ENCODE measurements around the gene ASPA. TPM values are rescaled to one million over a fixed set of nuclear protein-coding genes. Genes with fewer than 3 reads are reported as not detected.

Gene ASPA
- total RNA-seq, 1 experiment from 2014 or later, result not detected

DNA sequence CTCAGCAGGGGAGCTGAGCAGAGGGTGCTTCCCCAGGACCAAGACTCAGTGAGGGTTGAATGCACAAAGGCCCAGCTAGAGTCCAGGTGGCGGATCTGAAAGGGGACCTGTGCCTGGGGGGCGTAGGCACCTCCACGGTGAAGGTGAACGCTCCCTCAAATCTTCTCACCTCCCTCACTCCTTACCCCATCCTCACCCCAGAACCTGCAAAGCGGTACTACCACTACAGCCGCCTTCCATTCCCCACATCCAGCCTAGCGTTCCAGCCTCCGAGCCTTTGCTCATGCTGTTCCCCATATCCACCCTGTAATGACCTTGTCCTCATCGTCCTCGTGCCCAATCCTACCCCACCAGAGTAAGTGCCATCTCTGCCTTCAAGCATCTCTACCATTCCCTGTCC, 51.2 kb downstream of the ASPA start:
- ChIA-PET CTCF (no interaction called here), POLR2A (ENCODE audit: low non-redundant PET) (no interaction called here)
- Histone ChIP-seq H3K27ac (ENCODE audit: low read depth, low read length, poor library complexity, severe bottlenecking) (no peak overlapping the region), H3K9me3 (ENCODE audit: low read depth, low read length, poor library complexity, severe bottlenecking) (no peaks in the 10 kb centered on the region), H3K36me3 (ENCODE audit: insufficient read depth, low read length, poor library complexity, severe bottlenecking) (no peaks in the 10 kb centered on the region), H3K27me3 (replicated peaks; ENCODE audit: insufficient read depth, low read depth, low read length, poor library complexity) (no peaks in the 10 kb centered on the region), H3K4me3 (ENCODE audit: low read depth, low read length, poor library complexity, severe bottlenecking) (no peak overlapping the region), H3K4me1 (ENCODE audit: insufficient read depth, low read length, poor library complexity, severe bottlenecking) (no peaks in the 10 kb centered on the region)
- BruUV-seq (replicated peaks), result no TSS peak
- intact Hi-C loops (cut with micrococcal nuclease; ENCODE audit: unreplicated experiment), result no loop called here
- DNase-seq (ENCODE audit: low spot score), result no peak
- no peak for TF ChIP-seq EZH2 (IDR thresholded peaks at IDR 0.05; ENCODE audit: borderline replicate concordance, low read depth, low read length, poor library complexity, severe bottlenecking)
- TF ChIP-seq, protein P1, sequence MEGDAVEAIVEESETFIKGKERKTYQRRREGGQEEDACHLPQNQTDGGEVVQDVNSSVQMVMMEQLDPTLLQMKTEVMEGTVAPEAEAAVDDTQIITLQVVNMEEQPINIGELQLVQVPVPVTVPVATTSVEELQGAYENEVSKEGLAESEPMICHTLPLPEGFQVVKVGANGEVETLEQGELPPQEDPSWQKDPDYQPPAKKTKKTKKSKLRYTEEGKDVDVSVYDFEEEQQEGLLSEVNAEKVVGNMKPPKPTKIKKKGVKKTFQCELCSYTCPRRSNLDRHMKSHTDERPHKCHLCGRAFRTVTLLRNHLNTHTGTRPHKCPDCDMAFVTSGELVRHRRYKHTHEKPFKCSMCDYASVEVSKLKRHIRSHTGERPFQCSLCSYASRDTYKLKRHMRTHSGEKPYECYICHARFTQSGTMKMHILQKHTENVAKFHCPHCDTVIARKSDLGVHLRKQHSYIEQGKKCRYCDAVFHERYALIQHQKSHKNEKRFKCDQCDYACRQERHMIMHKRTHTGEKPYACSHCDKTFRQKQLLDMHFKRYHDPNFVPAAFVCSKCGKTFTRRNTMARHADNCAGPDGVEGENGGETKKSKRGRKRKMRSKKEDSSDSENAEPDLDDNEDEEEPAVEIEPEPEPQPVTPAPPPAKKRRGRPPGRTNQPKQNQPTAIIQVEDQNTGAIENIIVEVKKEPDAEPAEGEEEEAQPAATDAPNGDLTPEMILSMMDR (conservative IDR thresholded peaks at IDR 0.05; ENCODE audit: low read depth, low read length), result no peak

DNA sequence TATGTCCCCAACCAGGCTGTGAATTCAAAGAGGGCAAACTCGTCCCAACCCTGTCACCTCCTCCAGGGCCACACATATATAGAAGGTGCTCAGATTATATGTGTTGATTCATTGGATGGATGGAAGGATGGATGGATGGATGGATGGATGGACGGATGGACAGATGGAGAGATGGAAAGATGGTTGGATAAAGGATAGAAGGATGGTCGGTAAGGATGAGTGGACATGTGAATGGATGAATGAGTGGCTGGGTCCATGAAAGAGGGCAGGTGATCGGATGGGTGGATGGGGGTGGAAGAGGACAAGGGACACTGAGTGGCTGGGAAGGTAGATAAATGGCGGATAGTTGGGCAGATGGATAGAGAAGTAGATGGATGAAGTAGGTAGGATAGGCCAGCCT, 51.7 kb downstream of the ASPA start:
- H3K4me1 ChIP-seq (ENCODE audit: insufficient read depth, low read length, poor library complexity, severe bottlenecking), result no peaks in the 10 kb centered on the region
- ChIA-PET CTCF (no interaction called here), POLR2A (ENCODE audit: low non-redundant PET) (no interaction called here)
- H3K36me3 ChIP-seq (ENCODE audit: insufficient read depth, low read length, poor library complexity, severe bottlenecking), result no peaks in the 10 kb centered on the region
- BruUV-seq (replicated peaks), result no TSS peak
- DNase-seq (ENCODE audit: low spot score), result no peak
- TF ChIP-seq EZH2 (IDR thresholded peaks at IDR 0.05; ENCODE audit: borderline replicate concordance, low read depth, low read length, poor library complexity, severe bottlenecking), result no peak
- TF ChIP-seq, protein P1 (conservative IDR thresholded peaks at IDR 0.05; ENCODE audit: low read depth, low read length), result no peak
- H3K4me3 ChIP-seq (ENCODE audit: low read depth, low read length, poor library complexity, severe bottlenecking), result no peak overlapping the region
- intact Hi-C loops (cut with micrococcal nuclease; ENCODE audit: unreplicated experiment), result no loop called here
- H3K9me3 ChIP-seq (ENCODE audit: low read depth, low read length, poor library complexity, severe bottlenecking), result no peaks in the 10 kb centered on the region
- H3K27ac ChIP-seq (ENCODE audit: low read depth, low read length, poor library complexity, severe bottlenecking), result no peak overlapping the region
- no peaks in the 10 kb centered on the region for H3K27me3 ChIP-seq (replicated peaks; ENCODE audit: insufficient read depth, low read depth, low read length, poor library complexity)

DNA sequence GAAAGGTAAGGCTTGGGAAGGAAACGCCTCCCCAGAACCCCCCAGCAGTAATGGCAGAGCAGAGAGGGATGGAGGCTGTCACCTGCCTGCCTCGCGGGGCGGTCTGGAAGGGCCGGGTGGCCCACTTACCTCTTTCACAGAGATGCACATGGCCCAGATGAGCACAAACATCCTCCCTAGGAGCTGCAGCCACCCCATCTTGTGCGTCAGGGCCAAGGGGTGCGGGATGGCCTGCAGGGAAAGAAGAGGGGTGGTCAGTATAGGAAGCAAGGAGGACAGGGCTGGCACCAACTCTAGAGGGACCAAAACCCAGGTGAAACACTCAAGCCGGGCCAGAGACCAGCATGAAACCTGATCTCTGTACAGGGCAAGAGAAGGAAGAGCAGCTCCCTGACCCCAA, 52.1 kb downstream of the ASPA start:
- H3K27me3 ChIP-seq (replicated peaks; ENCODE audit: insufficient read depth, low read depth, low read length, poor library complexity), result no peaks in the 10 kb centered on the region
- DNase-seq (ENCODE audit: low spot score), result no peak
- H3K27ac ChIP-seq (ENCODE audit: low read depth, low read length, poor library complexity, severe bottlenecking), result no peak overlapping the region
- intact Hi-C loops (cut with micrococcal nuclease; ENCODE audit: unreplicated experiment), result no loop called here
- H3K36me3 ChIP-seq (ENCODE audit: insufficient read depth, low read length, poor library complexity, severe bottlenecking), result no peaks in the 10 kb centered on the region
- CTCF ChIA-PET, result no interaction called here
- TF ChIP-seq, protein P1 (conservative IDR thresholded peaks at IDR 0.05; ENCODE audit: low read depth, low read length), result no peak
- TF ChIP-seq EZH2 (IDR thresholded peaks at IDR 0.05; ENCODE audit: borderline replicate concordance, low read depth, low read length, poor library complexity, severe bottlenecking), result no peak
- H3K4me3 ChIP-seq (ENCODE audit: low read depth, low read length, poor library complexity, severe bottlenecking), result no peak overlapping the region
- no peaks in the 10 kb centered on the region for H3K4me1 ChIP-seq (ENCODE audit: insufficient read depth, low read length, poor library complexity, severe bottlenecking)
- POLR2A ChIA-PET (ENCODE audit: low non-redundant PET), result no interaction called here
- BruUV-seq (replicated peaks), result no TSS peak
- H3K9me3 ChIP-seq (ENCODE audit: low read depth, low read length, poor library complexity, severe bottlenecking), result no peaks in the 10 kb centered on the region

Data from A673 (cell line).